ENCODE measurements around the gene PPWD1. TPM values are rescaled to one million over a fixed set of nuclear protein-coding genes. Genes with fewer than 3 reads are reported as not detected.

Gene PPWD1
- 63.6 and 65.4 TPM in 2 replicates for total RNA-seq

DNA sequence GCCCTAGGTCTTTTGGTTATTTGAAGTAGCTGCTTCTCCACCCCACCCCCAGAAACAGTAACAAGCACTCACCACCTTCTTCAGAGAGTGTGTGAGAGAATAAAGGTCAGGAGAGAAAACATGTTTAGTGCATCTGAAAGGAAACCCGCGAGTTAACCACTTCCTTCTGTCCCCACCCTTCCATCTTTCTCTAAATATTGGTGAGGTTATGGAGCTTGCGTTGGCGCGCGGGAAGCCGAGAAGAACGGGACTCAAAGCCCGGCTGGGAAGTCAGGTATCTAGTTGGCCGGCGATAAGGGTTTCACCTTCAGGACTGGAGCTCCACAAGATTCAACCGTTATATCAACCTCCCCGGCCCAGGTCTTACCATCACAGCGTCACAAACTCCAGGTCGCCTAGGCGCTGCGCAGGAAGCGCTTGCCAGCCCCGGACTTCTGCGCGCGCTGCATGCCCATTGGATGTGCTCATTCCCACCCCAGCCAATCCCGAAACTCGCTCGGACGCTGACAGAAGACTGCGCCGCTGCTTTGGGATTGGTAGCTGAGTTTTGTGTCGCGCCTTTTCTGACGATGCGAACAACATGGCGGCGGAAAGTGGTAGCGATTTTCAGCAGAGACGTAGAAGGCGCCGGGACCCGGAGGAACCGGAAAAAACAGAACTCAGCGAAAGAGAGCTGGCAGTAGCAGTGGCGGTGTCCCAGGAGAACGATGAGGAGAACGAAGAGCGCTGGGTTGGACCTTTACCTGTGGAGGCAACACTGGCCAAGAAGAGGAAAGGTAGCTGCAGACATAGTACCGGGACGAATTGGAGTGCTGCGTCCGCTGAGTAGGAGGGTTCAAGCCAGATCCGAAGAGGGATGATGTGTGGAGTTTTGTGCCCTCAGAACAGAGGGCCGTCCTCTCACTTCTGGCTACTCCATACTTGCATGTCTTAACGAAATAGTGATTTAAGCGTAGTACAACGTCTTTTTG is at the start of gene PPWD1, which contains the start of gene CENPK:
PPWD1 (plus strand) TSS at position 566 of the 971 bp plus-strand sequence; CDS start at position 581, 15 bp downstream.
CENPK (minus strand) TSS at position 438 of the 971 bp plus-strand sequence. CDS start 8,261 bp downstream, outside the sequence.
- peaks cover 23% of the 10 kb centered on the region for H3K36me3 Mint-ChIP-seq (ENCODE audit: low read depth)
- peak within 1 kb of the TSS; percentile 99 for H3K27ac Mint-ChIP-seq
- H3K27me3 Mint-ChIP-seq (ENCODE audit: insufficient read depth), result no peaks in the 10 kb centered on the region
- no peaks in the 10 kb centered on the region for H3K9me3 Mint-ChIP-seq
- H3K4me3 Mint-ChIP-seq, result peak within 1 kb of the TSS; percentile 95
- H3K4me1 Mint-ChIP-seq (ENCODE audit: low read depth), result peaks cover 53% of the 10 kb centered on the region
- DNase-seq (ENCODE audit: low spot score), result peak; percentile 94
- intact Hi-C loops (cut with micrococcal nuclease), result loop anchor here (1.0 to 5.0 kb wide), 9 partner anchors 61 to 795 kb away; partner anchors contain the start of genes CWC27, NLN, SGTB and SREK1

DNA sequence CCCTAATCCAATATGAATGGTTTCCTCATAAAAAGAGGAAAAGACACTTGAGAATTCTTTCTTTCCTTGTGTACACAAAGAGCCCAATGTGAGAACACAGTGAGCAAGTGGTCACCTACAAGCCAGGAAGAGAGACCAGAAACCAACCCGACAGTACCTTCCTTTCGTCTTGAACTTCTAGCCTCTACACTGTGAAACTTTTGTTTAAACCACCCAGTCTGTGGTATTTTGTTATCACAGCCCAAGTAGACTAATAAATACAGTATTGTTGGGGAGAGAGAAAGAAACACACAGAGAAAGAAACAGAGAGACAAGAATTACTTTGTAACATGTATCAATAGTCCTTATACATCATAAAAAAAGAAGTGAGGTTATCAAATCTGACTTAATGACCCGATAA is 37.4 kb upstream of the PPWD1 start:
- no peaks in the 10 kb centered on the region for H3K27me3 Mint-ChIP-seq (ENCODE audit: insufficient read depth)
- no peaks in the 10 kb centered on the region for H3K9me3 Mint-ChIP-seq
- intact Hi-C loops (cut with micrococcal nuclease), result no loop called here
- H3K36me3 Mint-ChIP-seq (ENCODE audit: low read depth), result peaks cover 16% of the 10 kb centered on the region
- H3K4me3 Mint-ChIP-seq, result no peak overlapping the region
- no peaks in the 10 kb centered on the region for H3K4me1 Mint-ChIP-seq (ENCODE audit: low read depth)
- DNase-seq (ENCODE audit: low spot score), result no peak
- no peak overlapping the region for H3K27ac Mint-ChIP-seq

DNA sequence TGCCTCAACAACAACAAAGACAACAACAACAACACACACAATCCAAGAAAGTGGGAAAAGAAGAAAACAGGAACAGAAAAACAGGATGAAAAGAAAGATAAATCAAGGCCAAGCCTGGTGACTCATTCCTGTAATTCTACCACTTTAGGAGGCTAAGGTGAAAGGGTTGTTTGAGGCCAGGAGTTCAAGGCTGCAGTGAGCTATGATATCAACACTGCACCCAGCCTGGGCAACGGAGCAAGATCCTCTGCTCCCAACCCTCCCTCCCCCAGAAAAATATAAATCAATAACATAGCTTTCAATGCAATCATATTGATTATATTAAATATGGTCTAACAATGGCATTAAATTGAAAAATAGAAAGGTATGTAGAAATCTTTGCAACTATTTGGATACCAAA is 32.2 kb upstream of the PPWD1 start:
- H3K27ac Mint-ChIP-seq, result peak overlapping the region; percentile 20
- intact Hi-C loops (cut with micrococcal nuclease), result no loop called here
- no peaks in the 10 kb centered on the region for H3K9me3 Mint-ChIP-seq
- H3K4me1 Mint-ChIP-seq (ENCODE audit: low read depth), result no peaks in the 10 kb centered on the region
- H3K36me3 Mint-ChIP-seq (ENCODE audit: low read depth), result peaks cover 18% of the 10 kb centered on the region
- no peak for DNase-seq (ENCODE audit: low spot score)
- no peak overlapping the region for H3K4me3 Mint-ChIP-seq
- H3K27me3 Mint-ChIP-seq (ENCODE audit: insufficient read depth), result no peaks in the 10 kb centered on the region

DNA sequence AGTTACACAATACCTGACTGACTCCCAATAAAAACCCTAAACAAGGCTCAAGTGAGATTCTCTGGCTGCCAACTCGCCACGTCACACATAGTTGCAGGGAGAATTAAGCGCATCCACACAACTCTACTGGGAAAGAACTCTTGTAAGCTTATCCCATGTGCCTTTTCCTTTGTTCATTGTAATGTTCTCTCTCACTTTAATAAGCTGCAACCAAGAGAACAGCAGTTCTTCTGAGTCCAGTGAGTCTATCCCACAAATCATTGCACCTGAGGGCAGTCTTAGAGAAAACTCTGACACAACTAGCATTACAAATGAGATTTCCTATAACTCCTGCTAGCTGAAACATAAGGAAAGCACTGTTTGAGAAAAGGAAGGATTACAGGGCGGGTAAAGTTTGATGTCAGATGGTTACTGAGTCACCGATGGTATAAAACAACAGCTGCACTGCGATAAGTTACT is 27.5 kb upstream of the PPWD1 start:
- peaks cover 20% of the 10 kb centered on the region for H3K36me3 Mint-ChIP-seq (ENCODE audit: low read depth)
- no peak for DNase-seq (ENCODE audit: low spot score)
- intact Hi-C loops (cut with micrococcal nuclease), result no loop called here
- H3K9me3 Mint-ChIP-seq, result no peaks in the 10 kb centered on the region
- H3K4me1 Mint-ChIP-seq (ENCODE audit: low read depth), result no peaks in the 10 kb centered on the region
- no peak overlapping the region for H3K27ac Mint-ChIP-seq
- no peaks in the 10 kb centered on the region for H3K27me3 Mint-ChIP-seq (ENCODE audit: insufficient read depth)
- H3K4me3 Mint-ChIP-seq, result no peak overlapping the region

DNA sequence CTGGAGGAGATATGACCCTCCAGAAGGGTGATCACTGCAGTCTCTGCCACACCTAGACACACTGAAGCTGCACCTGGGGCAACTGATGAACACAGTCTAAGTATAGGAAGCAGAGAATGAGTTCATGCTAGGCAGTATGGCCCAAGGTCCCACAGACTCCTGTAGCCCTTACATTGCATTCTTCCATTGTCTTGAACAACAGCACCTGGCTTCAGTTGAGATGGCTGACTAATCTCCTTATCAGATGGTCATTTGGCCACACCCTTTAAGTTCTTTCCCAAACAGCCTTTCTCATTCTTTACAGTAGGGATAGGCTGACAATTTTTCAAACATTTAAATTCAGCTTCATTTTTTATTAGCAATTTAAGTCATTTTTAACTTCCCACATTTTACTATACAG is 23.3 kb upstream of the PPWD1 start:
- Mint-ChIP-seq H3K4me3 (no peak overlapping the region), H3K9me3 (no peaks in the 10 kb centered on the region), H3K36me3 (ENCODE audit: low read depth) (peaks cover 48% of the 10 kb centered on the region), H3K27ac (no peak overlapping the region), H3K27me3 (ENCODE audit: insufficient read depth) (no peaks in the 10 kb centered on the region), H3K4me1 (ENCODE audit: low read depth) (peaks cover 11% of the 10 kb centered on the region)
- no peak for DNase-seq (ENCODE audit: low spot score)
- intact Hi-C loops (cut with micrococcal nuclease), result no loop called here

DNA sequence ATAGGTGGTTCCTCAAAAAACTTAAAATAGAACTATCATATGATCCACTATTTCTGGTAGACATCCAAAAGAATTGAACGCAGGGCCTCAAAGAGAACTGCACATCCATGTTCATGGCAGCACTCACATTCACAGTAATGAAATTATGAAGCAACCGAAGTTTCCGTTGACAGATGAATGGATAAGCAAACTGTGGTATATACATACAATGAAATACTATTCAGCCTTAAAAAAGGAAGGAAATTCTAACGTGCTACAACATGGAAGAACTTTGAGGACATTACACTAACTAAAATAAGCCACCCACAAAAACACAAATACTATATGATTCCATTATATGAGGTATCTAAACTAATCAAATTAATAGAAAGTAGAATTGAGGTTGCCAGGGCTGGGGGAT is 18.6 kb upstream of the PPWD1 start:
- Mint-ChIP-seq H3K36me3 (ENCODE audit: low read depth) (peaks cover 54% of the 10 kb centered on the region), H3K4me1 (ENCODE audit: low read depth) (peaks cover 11% of the 10 kb centered on the region), H3K27ac (no peak overlapping the region), H3K9me3 (no peaks in the 10 kb centered on the region), H3K27me3 (ENCODE audit: insufficient read depth) (no peaks in the 10 kb centered on the region), H3K4me3 (no peak overlapping the region)
- no peak for DNase-seq (ENCODE audit: low spot score)
- intact Hi-C loops (cut with micrococcal nuclease), result no loop called here

DNA sequence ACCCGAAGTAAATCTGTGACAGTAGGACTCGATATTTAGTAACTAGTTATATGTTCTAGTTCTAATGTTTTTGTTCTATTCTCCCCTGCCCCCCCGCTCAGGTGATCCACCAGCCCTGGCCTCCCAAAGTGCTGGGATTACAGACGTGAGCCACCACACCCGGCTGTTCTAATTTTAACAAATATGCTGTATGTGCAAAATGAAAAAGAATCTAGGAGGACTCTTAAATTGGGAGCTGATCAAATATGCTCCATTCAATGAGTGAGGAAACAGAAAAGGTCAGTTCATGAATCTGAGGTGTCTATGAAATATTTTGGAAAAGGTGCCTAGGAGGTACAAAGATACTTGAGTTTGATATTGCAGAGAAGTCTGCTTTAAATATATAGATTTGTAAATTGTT is 17.0 kb upstream of the PPWD1 start:
- H3K4me3 Mint-ChIP-seq, result no peak overlapping the region
- H3K4me1 Mint-ChIP-seq (ENCODE audit: low read depth), result peaks cover 11% of the 10 kb centered on the region
- intact Hi-C loops (cut with micrococcal nuclease), result no loop called here

DNA sequence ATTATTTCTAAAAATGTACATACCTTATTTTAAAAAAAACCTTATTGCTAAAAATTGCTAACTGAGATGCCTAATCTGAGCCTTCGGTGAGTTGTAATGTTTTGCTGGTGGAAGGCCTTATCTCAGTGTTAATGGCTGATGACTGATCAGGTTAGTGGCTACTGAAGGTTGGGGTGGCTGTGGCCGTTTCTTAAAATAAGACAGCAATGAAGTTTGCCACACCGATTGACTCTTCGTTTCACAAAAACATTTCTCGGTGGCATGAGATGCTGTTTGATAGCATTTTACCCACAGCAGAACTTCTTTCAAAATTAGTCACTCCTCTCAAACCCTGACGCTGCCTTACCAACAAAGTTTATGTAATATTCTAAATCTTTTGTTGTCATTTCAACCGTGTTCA is 14.8 kb upstream of the PPWD1 start:
- peaks cover 49% of the 10 kb centered on the region for H3K36me3 Mint-ChIP-seq (ENCODE audit: low read depth)
- intact Hi-C loops (cut with micrococcal nuclease), result no loop called here
- H3K27ac Mint-ChIP-seq, result no peak overlapping the region
- H3K4me3 Mint-ChIP-seq, result no peak overlapping the region
- no peak for DNase-seq (ENCODE audit: low spot score)
- no peaks in the 10 kb centered on the region for H3K9me3 Mint-ChIP-seq
- peaks cover 12% of the 10 kb centered on the region for H3K4me1 Mint-ChIP-seq (ENCODE audit: low read depth)
- no peaks in the 10 kb centered on the region for H3K27me3 Mint-ChIP-seq (ENCODE audit: insufficient read depth)

More for the DNA sequence above, 17.0 kb upstream of the PPWD1 start:
- no peak for DNase-seq (ENCODE audit: low spot score)
- Mint-ChIP-seq H3K27ac (no peak overlapping the region), H3K27me3 (ENCODE audit: insufficient read depth) (no peaks in the 10 kb centered on the region), H3K9me3 (no peaks in the 10 kb centered on the region), H3K36me3 (ENCODE audit: low read depth) (peaks cover 60% of the 10 kb centered on the region)

DNA sequence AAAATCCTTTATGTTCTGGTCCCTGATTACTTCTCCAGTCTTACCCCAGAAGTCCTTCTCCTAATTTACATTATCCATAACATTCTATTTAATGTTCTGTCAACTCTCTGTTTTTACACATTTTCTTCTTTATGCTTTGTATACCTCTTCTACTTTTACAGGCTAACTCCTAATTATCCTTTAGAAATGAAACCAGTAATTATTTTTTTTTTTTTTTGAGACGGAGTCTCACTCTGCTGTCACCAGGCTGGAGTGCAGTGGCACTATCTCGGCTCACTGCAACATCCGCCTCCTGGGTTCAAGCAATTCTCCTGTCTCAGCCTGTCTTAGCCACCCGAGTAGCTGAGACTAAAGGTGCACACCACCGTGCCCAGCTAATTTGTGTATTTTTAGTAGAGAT is 9.2 kb upstream of the PPWD1 start:
- intact Hi-C loops (cut with micrococcal nuclease), result no loop called here
- DNase-seq (ENCODE audit: low spot score), result no peak
- no peaks in the 10 kb centered on the region for H3K27me3 Mint-ChIP-seq (ENCODE audit: insufficient read depth)
- no peak overlapping the region for H3K4me3 Mint-ChIP-seq
- peaks cover 42% of the 10 kb centered on the region for H3K4me1 Mint-ChIP-seq (ENCODE audit: low read depth)
- peaks cover 55% of the 10 kb centered on the region for H3K36me3 Mint-ChIP-seq (ENCODE audit: low read depth)
- H3K9me3 Mint-ChIP-seq, result no peaks in the 10 kb centered on the region
- no peak overlapping the region for H3K27ac Mint-ChIP-seq

DNA sequence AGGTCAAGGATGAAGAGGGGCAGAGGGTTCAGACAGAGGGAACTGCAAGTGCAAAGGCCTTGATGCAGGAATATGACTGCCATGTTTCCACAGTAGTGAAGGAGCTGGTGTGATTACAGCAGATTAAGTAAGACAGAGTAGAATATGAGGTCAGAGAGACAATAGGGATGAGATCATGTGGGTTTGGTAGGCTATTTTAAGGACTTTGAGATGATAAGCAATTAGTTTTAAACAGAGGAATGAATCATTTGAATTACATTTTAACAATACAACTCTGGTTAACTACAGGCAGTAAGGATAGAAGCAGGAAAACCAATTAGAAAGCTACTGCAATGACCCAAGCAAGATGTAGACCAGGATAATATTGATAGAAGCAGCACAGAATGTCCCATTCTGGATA is 7.8 kb upstream of the PPWD1 start:
- H3K4me1 Mint-ChIP-seq (ENCODE audit: low read depth), result peaks cover 51% of the 10 kb centered on the region
- H3K27ac Mint-ChIP-seq, result peak overlapping the region; percentile 24
- no peaks in the 10 kb centered on the region for H3K9me3 Mint-ChIP-seq
- intact Hi-C loops (cut with micrococcal nuclease), result no loop called here
- H3K4me3 Mint-ChIP-seq, result no peak overlapping the region
- no peak for DNase-seq (ENCODE audit: low spot score)
- H3K36me3 Mint-ChIP-seq (ENCODE audit: low read depth), result peaks cover 53% of the 10 kb centered on the region
- no peaks in the 10 kb centered on the region for H3K27me3 Mint-ChIP-seq (ENCODE audit: insufficient read depth)

DNA sequence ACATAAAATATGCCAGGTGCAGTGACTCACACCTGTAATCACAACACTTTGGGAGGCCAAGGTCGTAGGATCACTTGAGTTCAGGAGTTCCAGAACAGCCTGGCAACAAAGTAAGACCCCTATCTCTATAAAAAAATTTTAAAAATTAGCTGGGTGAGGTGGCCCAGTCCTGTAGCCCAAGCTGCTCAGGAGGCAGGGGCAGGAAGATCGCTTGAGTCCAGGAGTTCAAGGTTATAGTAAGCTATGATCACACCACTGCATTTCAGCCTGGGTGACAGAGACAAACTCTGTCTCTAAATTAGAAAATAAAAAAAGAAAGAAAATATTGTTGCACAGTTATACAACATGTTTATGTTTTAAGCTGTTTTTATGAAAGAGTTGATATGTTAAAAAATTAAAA is 6.9 kb upstream of the PPWD1 start:
- H3K4me3 Mint-ChIP-seq, result no peak overlapping the region
- peaks cover 49% of the 10 kb centered on the region for H3K36me3 Mint-ChIP-seq (ENCODE audit: low read depth)
- intact Hi-C loops (cut with micrococcal nuclease), result no loop called here
- no peaks in the 10 kb centered on the region for H3K9me3 Mint-ChIP-seq
- no peaks in the 10 kb centered on the region for H3K27me3 Mint-ChIP-seq (ENCODE audit: insufficient read depth)
- peaks cover 55% of the 10 kb centered on the region for H3K4me1 Mint-ChIP-seq (ENCODE audit: low read depth)
- no peak for DNase-seq (ENCODE audit: low spot score)
- no peak overlapping the region for H3K27ac Mint-ChIP-seq

DNA sequence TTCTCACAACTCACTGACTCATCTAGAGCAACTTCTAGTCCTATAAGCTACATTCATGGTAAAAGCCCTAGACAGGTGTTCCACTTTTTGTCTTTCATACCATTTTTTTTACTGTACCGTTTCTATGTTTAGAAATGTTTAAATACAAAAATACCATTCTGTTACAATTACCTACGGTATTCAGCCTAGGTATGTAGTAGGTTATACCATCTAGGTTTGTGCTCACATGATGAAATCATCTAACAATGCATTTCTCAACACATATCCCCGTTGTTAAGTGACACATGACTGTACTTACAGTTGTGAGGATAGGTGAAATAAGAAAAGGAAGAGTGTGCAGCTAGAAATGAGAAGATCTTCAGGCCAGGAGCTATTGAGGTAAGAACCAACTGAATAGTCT is 6.4 kb upstream of the PPWD1 start:
- intact Hi-C loops (cut with micrococcal nuclease), result no loop called here
- H3K4me1 Mint-ChIP-seq (ENCODE audit: low read depth), result peaks cover 60% of the 10 kb centered on the region
- DNase-seq (ENCODE audit: low spot score), result no peak
- H3K4me3 Mint-ChIP-seq, result no peak overlapping the region
- peaks cover 49% of the 10 kb centered on the region for H3K36me3 Mint-ChIP-seq (ENCODE audit: low read depth)
- H3K9me3 Mint-ChIP-seq, result no peaks in the 10 kb centered on the region
- no peak overlapping the region for H3K27ac Mint-ChIP-seq
- H3K27me3 Mint-ChIP-seq (ENCODE audit: insufficient read depth), result no peaks in the 10 kb centered on the region

DNA sequence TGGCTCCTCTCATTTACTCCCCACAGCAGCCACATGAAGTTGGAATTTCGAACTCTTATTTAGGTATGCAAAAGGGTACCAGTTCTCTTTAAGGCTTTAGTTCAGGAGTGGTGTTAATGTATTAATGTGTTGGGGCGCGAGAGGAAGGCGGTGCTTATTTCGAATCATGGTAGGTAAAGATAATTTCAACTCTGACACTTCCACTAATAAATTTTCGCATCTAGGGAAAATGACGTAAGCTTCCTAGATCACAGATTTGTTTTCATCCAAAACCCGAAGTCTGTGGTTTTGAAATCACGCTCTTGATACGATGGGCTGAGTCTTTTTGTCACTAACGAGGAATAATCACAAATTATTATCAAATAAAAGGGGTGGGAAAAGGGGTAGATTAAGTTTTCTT is 681 bp downstream of the PPWD1 start:
- H3K9me3 Mint-ChIP-seq, result no peaks in the 10 kb centered on the region
- H3K27me3 Mint-ChIP-seq (ENCODE audit: insufficient read depth), result no peaks in the 10 kb centered on the region
- H3K4me3 Mint-ChIP-seq, result peak overlapping the region; percentile 95
- H3K4me1 Mint-ChIP-seq (ENCODE audit: low read depth), result peaks cover 51% of the 10 kb centered on the region
- peaks cover 20% of the 10 kb centered on the region for H3K36me3 Mint-ChIP-seq (ENCODE audit: low read depth)
- H3K27ac Mint-ChIP-seq, result peak overlapping the region; percentile 99
- DNase-seq (ENCODE audit: low spot score), result no peak
- intact Hi-C loops (cut with micrococcal nuclease), result loop anchor here (1.0 to 5.0 kb wide), 8 partner anchors 61 to 795 kb away; partner anchors contain the start of genes CWC27, NLN, SGTB and SREK1
